HepG2 (cell line): ENCODE results near the gene GPM6B. TPM values are rescaled to one million over a fixed set of nuclear protein-coding genes. Genes with fewer than 3 reads are reported as not detected.

Source experiments
- ATAC-seq: fragments of 200-7000 bp; cut with Tn5 transposase; 3 replicates; pipeline ENCODE4 v1.9.1; 2020; ENCODE audit warnings: mild to moderate bottlenecking, moderate library complexity
- BruUV-seq: library from RNA; stranded (reverse); fragments of 400-500 nt; replicated peaks from 2 replicates; lab custom pipeline; 2021; lab: Mats Ljungman, UMichigan
- CTCF ChIA-PET: fragments of 300-600 bp; formaldehyde crosslinking; extraction: SDS; loops from one replicate; lab custom pipeline; 2021; ENCODE audit warnings: low total read pairs, inconsistent platforms, low intra/inter-chr PET ratio; lab: Yijun Ruan, JAX
- POLR2A ChIA-PET: fragments of 350-600 bp; sonication (Branson Sonifier 250); formaldehyde crosslinking; loops from one replicate; lab custom pipeline; 2020; ENCODE audit warnings: antibody characterized with exemption, inconsistent platforms; lab: Yijun Ruan, JAX
- DNase-seq: peaks from one replicate; pipeline ENCODE4 v3.0.0-alpha.2; 2015; ENCODE audit warnings: low spot score
- FAIRE-seq: peaks from 3 replicates; lab custom pipeline; 2011; peaks lifted over from hg19 to GRCh38; lab: Jason Lieb, UNC
- H2AFZ ChIP-seq: one replicate; pipeline ENCODE4 v1.6.1; 2011; ENCODE audit warnings: low read length, inconsistent platforms
- H3K27ac ChIP-seq: fragments of 300-600 bp; 3 replicates; pipeline ENCODE4 v1.8.0; 2011; ENCODE audit warnings: mixed run types, mild to moderate bottlenecking, mixed read lengths, low read length, inconsistent platforms; ENCODE audit not compliant: insufficient read depth; ENCODE audit errors: extremely low read length
- H3K27me3 ChIP-seq, 2 experiments: fragments of 200-600 bp in 1 of 2; 2 replicates in 1 of 2; 3 replicates in 1 of 2; pipeline versions ENCODE4 v1.6.0 to v1.8.0; 2011; ENCODE audit warnings: low read length in 2 of 2, mild to moderate bottlenecking in 2 of 2, moderate library complexity in 2 of 2, inconsistent platforms in 1 of 2; ENCODE audit not compliant: insufficient read depth in 2 of 2, control insufficient read depth in 1 of 2
- H3K36me3 ChIP-seq, 2 experiments: fragments of 200-600 bp in 1 of 2; replicated peaks in 1 of 2; 2 replicates in 1 of 2; 3 replicates in 1 of 2; pipeline versions ENCODE4 v1.5.1 to v1.8.0; 2011; ENCODE audit warnings: low read length in 2 of 2, inconsistent platforms in 1 of 2; ENCODE audit not compliant: insufficient read depth in 2 of 2, control insufficient read depth in 1 of 2
- H3K4me1 ChIP-seq: 2 replicates; pipeline ENCODE4 v1.5.1; 2012; ENCODE audit warnings: low read length, inconsistent platforms; ENCODE audit not compliant: insufficient read depth
- H3K4me2 ChIP-seq: 2 replicates; pipeline ENCODE4 v1.6.0; 2011; ENCODE audit warnings: low read depth, low read length, inconsistent platforms
- H3K4me3 ChIP-seq, 3 experiments: fragments of 200-600 bp in 1 of 3; sonication (generic), shearing (Covaris generic) in 1 of 3; replicated peaks in 1 of 3; 2 replicates each; pipeline ENCODE4 v1.5.1; 2011 to 2016; ENCODE audit warnings: low read length in 3 of 3, inconsistent platforms in 2 of 3, low read depth in 2 of 3, mild to moderate bottlenecking in 2 of 3, control low read depth in 1 of 3, mixed read lengths in 1 of 3; ENCODE audit not compliant: insufficient read depth in 1 of 3
- H3K79me2 ChIP-seq: one replicate; pipeline ENCODE4 v1.6.1; 2011; ENCODE audit warnings: low read length, inconsistent platforms; ENCODE audit not compliant: insufficient read depth
- H3K9ac ChIP-seq: 2 replicates; pipeline ENCODE4 v1.6.0; 2011; ENCODE audit warnings: mild to moderate bottlenecking, low read depth, low read length, inconsistent platforms; ENCODE audit not compliant: insufficient read depth
- H3K9me3 ChIP-seq: 2 replicates; pipeline ENCODE4 v1.5.1; 2012; ENCODE audit warnings: mild to moderate bottlenecking, low read length
- H4K20me1 ChIP-seq: 2 replicates; pipeline ENCODE4 v1.6.0; 2011; ENCODE audit warnings: inconsistent platforms, mild to moderate bottlenecking, low read length, moderate library complexity; ENCODE audit not compliant: insufficient read depth
- ZKSCAN8 ChIP-seq: IDR thresholded peaks from 2 replicates; pipeline ENCODE4 v1.6.1; 2016; ENCODE audit warnings: borderline replicate concordance, missing genetic modification reagents, missing compliant biosample characterization
- ZNF318 ChIP-seq: sonication (generic); formaldehyde crosslinking; IDR thresholded peaks from 2 replicates; pipeline ENCODE4 v1.4.0; 2020; ENCODE audit warnings: mild to moderate bottlenecking, missing genetic modification reagents
- ZNF678 ChIP-seq: sonication (generic); formaldehyde crosslinking; IDR thresholded peaks from 2 replicates; pipeline ENCODE4 v1.4.0; 2020; ENCODE audit warnings: mild to moderate bottlenecking, missing genetic modification reagents
- WGBS: methylation state at CpG from one replicate; pipeline ENCODE4 v1.1.6; 2017; ENCODE audit warnings: low lambda C conversion rate; 5-methylcytosine and 5-hydroxymethylcytosine counted together
- in situ Hi-C: cut with HindIII; loops from 2 replicates; pipeline ENCODE4 v1.10.0; 2017; ENCODE audit warnings: low pct_unique_long_range_greater_than_20kb; ENCODE audit not compliant: extremely low pct_ligation_motif_present
- intact Hi-C: fragments of 100-400 bp; cut with micrococcal nuclease; formaldehyde crosslinking; loops from one replicate; pipeline ENCODE4 v1.10.0; 2022; ENCODE audit not compliant: unreplicated experiment
- polyA plus RNA-seq, 8 experiments: library from polyadenylated mRNA; depleted of rRNA in 3 of 8; stranded (reverse) in 7 of 8; unstranded in 1 of 8; fragments of >200 nt; fragmentation: Illumina TruSeq in 4 of 8; extraction: Trizol in 4 of 8; gene quantifications; 2 replicates each; pipeline versions ENCODE4 v1.2.1 to v1.2.3, GENCODE V29; 2011 to 2016; ENCODE audit warnings: low read depth in 4 of 8, missing spikeins in 1 of 8, mixed read lengths in 1 of 8; ENCODE audit not compliant: insufficient read depth in 1 of 8
- total RNA-seq, 5 experiments: library from RNA; depleted of rRNA; stranded (reverse); fragments of >200 nt; fragmentation: Illumina TruSeq; extraction: Trizol; gene quantifications; 2 replicates each; pipeline ENCODE4 v1.2.3, GENCODE V29; 2016; ENCODE audit warnings: low read depth in 1 of 5

The GPM6B gene
- total and polyA plus RNA-seq, 2 of the 13 experiments (the other 11 are each of a cell fraction or from before 2014, with no cell fraction given): not detected

DNA sequence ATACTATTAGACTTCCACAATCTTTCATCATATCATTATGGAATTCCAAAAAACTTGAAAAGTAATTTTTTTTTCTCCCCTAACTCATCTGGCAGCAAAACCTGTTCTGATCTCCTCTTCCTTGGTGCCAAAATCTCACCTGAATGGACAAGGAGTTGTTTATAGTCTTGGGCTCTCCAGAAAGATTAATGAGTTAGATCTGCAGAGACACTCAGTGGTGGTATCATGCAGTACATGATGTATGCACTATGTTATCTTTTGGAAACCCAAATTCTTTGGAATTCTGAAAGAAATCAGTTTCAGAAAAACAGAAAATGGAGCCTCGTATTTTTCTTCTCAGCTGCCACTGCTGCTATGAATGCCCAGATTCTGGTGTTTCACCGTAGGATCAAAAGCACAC lies 11.7 kb downstream of the GPM6B start:
- Histone ChIP-seq H3K4me1 (no peaks in the 10 kb centered on the region), H3K79me2 (no peaks in the 10 kb centered on the region), H4K20me1 (no peaks in the 10 kb centered on the region), H3K9me3 (no peaks in the 10 kb centered on the region), H3K9ac (no peak overlapping the region), H3K4me3 (no peak overlapping the region), H3K4me2 (no peak overlapping the region), H2AFZ (no peak overlapping the region), H3K36me3 (no peaks in the 10 kb centered on the region), H3K27me3 (0 out of 5 replicates have a peak, but pooled peaks cover 0 to 1% of the 10 kb centered on the region in 2 experiments), H3K27ac (no peak overlapping the region)
- no peak for FAIRE-seq
- ChIA-PET POLR2A (no interaction called here), CTCF (no interaction called here)
- intact Hi-C loops (no loop called here), in situ Hi-C loops (no loop called here)
- no TSS peak for BruUV-seq
- no peak for DNase-seq
- no peak for TF ChIP-seq ZKSCAN8
- TF ChIP-seq ZNF318: no peak
- no peak for TF ChIP-seq ZNF678 (CRISPR knock-in tag)
- WGBS: 0% methylated on average over 2 of the region's 2 CpGs
- ATAC-seq: no peak
